Measurements from ENCODE around the gene SIRT2.

The SIRT2 gene

GRCh38 chr19:38931521-38931793 lies 32.0 kb upstream of the SIRT2 start:
- Histone ChIP-seq H3K79me2 (ENCODE audit: insufficient read depth, low read length) (peaks cover 34% of the 10 kb centered on the region), H3K9me2 (replicated peaks; ENCODE audit: low read depth, low read length) (no peaks in the 10 kb centered on the region), H3K4me2 (ENCODE audit: low read depth, low read length, poor library complexity, severe bottlenecking) (peak overlapping the region; percentile 85), H3K9me3 (ENCODE audit: insufficient read depth, low read depth, low read length) (no peaks in the 10 kb centered on the region), H4K20me1 (ENCODE audit: insufficient read depth, low read length, poor library complexity, severe bottlenecking) (peaks cover 5% of the 10 kb centered on the region), H2AFZ (ENCODE audit: low read length) (no peak overlapping the region), H3K27me3 (ENCODE audit: insufficient read depth, low read length, poor library complexity, severe bottlenecking) (no peaks in the 10 kb centered on the region), H3K36me3 (ENCODE audit: insufficient read depth, low read length) (no peaks in the 10 kb centered on the region), H3K4me3 (ENCODE audit: low read length, poor library complexity, severe bottlenecking) (peak overlapping the region; percentile 86), H3F3A (ENCODE audit: low read depth) (no peaks in the 10 kb centered on the region), H3K4me1 (ENCODE audit: insufficient read depth, low read length, poor library complexity, severe bottlenecking) (peaks cover 19% of the 10 kb centered on the region), H3K9ac (ENCODE audit: low read depth, low read length, poor library complexity, severe bottlenecking) (peak overlapping the region; percentile 85)
- TF ChIP-seq EZH2phosphoT487 (IDR thresholded peaks at IDR 0.05; ENCODE audit: borderline replicate concordance), result no peak
- TF ChIP-seq CTCF (conservative IDR thresholded peaks at IDR 0.05; ENCODE audit: low read length), result no peak

GRCh38 chr19:38930776-38931520 lies 31.5 kb upstream of the SIRT2 start, which contains the start of gene MRPS12:
TSS of gene MRPS12 (plus strand) at chr19:38930944. CDS start at chr19:38931295, 351 bp downstream.
- no peaks in the 10 kb centered on the region for H3K27me3 ChIP-seq (ENCODE audit: insufficient read depth, low read length, poor library complexity, severe bottlenecking)
- H3F3A ChIP-seq (ENCODE audit: low read depth), result no peaks in the 10 kb centered on the region
- peaks cover 34% of the 10 kb centered on the region for H3K79me2 ChIP-seq (ENCODE audit: insufficient read depth, low read length)
- peaks cover 5% of the 10 kb centered on the region for H4K20me1 ChIP-seq (ENCODE audit: insufficient read depth, low read length, poor library complexity, severe bottlenecking)
- peak within 1 kb of the TSS; percentile 92 for H3K4me2 ChIP-seq (ENCODE audit: low read depth, low read length, poor library complexity, severe bottlenecking)
- no peaks in the 10 kb centered on the region for H3K9me2 ChIP-seq (replicated peaks; ENCODE audit: low read depth, low read length)
- peak within 1 kb of the TSS; percentile 85 for H3K9ac ChIP-seq (ENCODE audit: low read depth, low read length, poor library complexity, severe bottlenecking)
- no peaks in the 10 kb centered on the region for H3K36me3 ChIP-seq (ENCODE audit: insufficient read depth, low read length)
- peak within 1 kb of the TSS; percentile 86 for H3K4me3 ChIP-seq (ENCODE audit: low read length, poor library complexity, severe bottlenecking)
- H3K9me3 ChIP-seq (ENCODE audit: insufficient read depth, low read depth, low read length), result no peaks in the 10 kb centered on the region
- peaks cover 19% of the 10 kb centered on the region for H3K4me1 ChIP-seq (ENCODE audit: insufficient read depth, low read length, poor library complexity, severe bottlenecking)
- TF ChIP-seq EZH2phosphoT487 (IDR thresholded peaks at IDR 0.05; ENCODE audit: borderline replicate concordance), result no peak
- TF ChIP-seq CTCF (conservative IDR thresholded peaks at IDR 0.05; ENCODE audit: low read length), result no peak
- peak within 1 kb of the TSS; percentile 85 for H2AFZ ChIP-seq (ENCODE audit: low read length)

- Histone ChIP-seq H4K20me1 (ENCODE audit: insufficient read depth, low read length, poor library complexity, severe bottlenecking) (peaks cover 5% of the 10 kb centered on the region), H3K4me1 (ENCODE audit: insufficient read depth, low read length, poor library complexity, severe bottlenecking) (peaks cover 19% of the 10 kb centered on the region), H3F3A (ENCODE audit: low read depth) (no peaks in the 10 kb centered on the region), H3K4me2 (ENCODE audit: low read depth, low read length, poor library complexity, severe bottlenecking) (peak within 1 kb of the TSS; percentile 92), H3K4me3 (ENCODE audit: low read length, poor library complexity, severe bottlenecking) (peak within 1 kb of the TSS; percentile 86), H3K9me2 (replicated peaks; ENCODE audit: low read depth, low read length) (no peaks in the 10 kb centered on the region), H3K79me2 (ENCODE audit: insufficient read depth, low read length) (peaks cover 34% of the 10 kb centered on the region), H3K9ac (ENCODE audit: low read depth, low read length, poor library complexity, severe bottlenecking) (peak within 1 kb of the TSS; percentile 85), H2AFZ (ENCODE audit: low read length) (peak within 1 kb of the TSS; percentile 85), H3K9me3 (ENCODE audit: insufficient read depth, low read depth, low read length) (no peaks in the 10 kb centered on the region), H3K36me3 (ENCODE audit: insufficient read depth, low read length) (no peaks in the 10 kb centered on the region; the same call in 1 of the 2 replicates), H3K27me3 (ENCODE audit: insufficient read depth, low read length, poor library complexity, severe bottlenecking) (no peaks in the 10 kb centered on the region)
- TF ChIP-seq EZH2phosphoT487 (IDR thresholded peaks at IDR 0.05; ENCODE audit: borderline replicate concordance) (no peak), CTCF (conservative IDR thresholded peaks at IDR 0.05; ENCODE audit: low read length) (peak; percentile 99)
Observed at GRCh38 chr19:38929929-38930775, 30.7 kb upstream of the SIRT2 start, which contains the start of gene SARS2. TSS of gene SARS2 (minus strand) at chr19:38930763. CDS start at chr19:38930736, 27 bp downstream.

Measured in Loucy (cell line).